ENCODE data around the gene TBC1D20.
"Not testable (repeated sequence)": the region's sequence is repeated elsewhere in the genome, so short reads cannot be mapped to it uniquely, and the experiment has no call there.

The TBC1D20 gene, protein sequence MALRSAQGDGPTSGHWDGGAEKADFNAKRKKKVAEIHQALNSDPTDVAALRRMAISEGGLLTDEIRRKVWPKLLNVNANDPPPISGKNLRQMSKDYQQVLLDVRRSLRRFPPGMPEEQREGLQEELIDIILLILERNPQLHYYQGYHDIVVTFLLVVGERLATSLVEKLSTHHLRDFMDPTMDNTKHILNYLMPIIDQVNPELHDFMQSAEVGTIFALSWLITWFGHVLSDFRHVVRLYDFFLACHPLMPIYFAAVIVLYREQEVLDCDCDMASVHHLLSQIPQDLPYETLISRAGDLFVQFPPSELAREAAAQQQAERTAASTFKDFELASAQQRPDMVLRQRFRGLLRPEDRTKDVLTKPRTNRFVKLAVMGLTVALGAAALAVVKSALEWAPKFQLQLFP

GRCh38 chr20:462199-462991 is at the start of gene TBC1D20:
Gene TBC1D20 (minus strand): TSS chr20:462533. CDS start chr20:462405, 128 bp downstream.
- DNase-seq (ENCODE audit: low read depth, low spot score): no peak

DNA sequence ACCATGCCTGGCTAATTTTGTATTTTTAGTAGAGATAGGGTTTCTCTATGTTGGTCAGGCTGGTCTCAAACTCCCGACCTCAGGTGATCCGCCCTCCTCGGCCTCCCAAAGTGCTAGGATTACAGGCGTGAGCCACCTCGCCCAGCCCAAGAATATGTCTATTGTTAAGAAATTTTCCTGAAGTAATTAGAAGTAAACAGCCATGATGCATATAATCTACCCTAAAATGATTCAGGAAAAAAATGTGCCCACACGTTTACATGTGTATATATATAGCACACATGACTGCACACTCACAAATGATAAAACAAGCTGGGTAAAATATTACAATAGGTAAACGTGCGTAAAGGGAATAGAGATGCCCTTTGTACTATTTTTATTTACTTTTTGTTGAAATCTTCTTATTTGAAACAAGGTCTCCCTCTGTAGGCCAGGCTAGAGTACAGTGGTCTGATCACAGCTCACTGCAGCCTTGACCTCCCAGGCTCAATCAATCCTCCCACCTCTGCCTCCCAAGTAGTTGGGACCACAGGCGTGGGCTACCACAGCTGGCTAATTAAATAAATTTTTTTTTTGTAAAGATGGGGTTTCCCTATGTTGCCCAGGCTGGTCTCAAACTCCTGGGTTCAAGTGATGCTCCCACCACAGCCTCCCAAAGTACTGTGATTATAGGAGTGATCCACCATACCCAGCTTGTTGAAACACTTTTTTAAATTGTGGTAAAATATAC is 48.2 kb upstream of the TBC1D20 start:
- DNase-seq (ENCODE audit: low read depth, low spot score): not testable (repeated sequence)

DNA sequence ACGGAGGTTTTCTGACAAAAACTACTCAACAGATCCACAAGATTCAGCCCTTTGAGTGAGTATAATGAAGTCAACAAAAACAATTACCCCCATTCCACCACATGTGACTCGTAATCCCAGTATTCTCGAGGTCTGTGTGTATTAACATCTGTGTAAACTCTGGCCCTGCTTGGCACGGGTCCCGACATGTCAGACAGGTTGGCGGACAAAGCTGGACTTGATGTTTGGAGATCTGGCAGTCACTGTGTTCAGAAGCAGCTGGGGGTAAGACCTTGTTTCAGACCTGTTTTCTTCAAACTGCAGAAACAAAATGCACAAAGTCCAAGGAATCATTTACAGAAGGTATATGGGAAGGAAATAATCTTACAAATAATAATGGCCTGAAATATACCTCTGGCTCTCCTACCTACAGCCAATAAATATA is 46.0 kb upstream of the TBC1D20 start:
- DNase-seq (ENCODE audit: low read depth, low spot score): not testable (repeated sequence)

- no peak for DNase-seq (ENCODE audit: low read depth, low spot score)
These were observed 45.5 kb upstream of the TBC1D20 start for GRCh38 chr20:507761-508332.

GRCh38 chr20:507006-507758 is 44.8 kb upstream of the TBC1D20 start:
- DNase-seq (ENCODE audit: low read depth, low spot score): no peak

DNA sequence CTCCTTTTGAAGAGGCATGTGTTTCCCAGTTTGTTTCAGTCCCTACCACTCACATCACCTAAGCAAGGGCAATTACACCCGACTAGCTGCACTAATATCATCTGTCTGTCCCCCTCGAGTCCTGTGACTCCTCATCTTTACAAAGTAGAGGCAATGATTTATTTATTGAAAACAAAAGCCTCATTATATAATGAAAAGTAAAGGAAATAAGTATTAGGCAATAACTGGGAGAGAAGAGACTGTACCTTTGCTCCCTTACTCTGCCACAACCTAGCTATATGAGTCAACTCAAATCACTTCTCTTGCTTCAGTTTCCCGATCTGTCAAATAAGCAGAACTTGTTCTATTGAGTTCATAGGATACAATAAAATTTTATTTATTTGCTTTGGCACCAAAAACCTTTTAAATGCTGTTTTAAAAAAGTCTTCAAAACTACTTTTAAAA is 42.3 kb upstream of the TBC1D20 start:
- DNase-seq (ENCODE audit: low read depth, low spot score): no peak

- DNase-seq (ENCODE audit: low read depth, low spot score): no peak
These were observed 40.9 kb upstream of the TBC1D20 start for GRCh38 chr20:503048-503737.

- no peak for DNase-seq (ENCODE audit: low read depth, low spot score)
These were observed 35.6 kb upstream of the TBC1D20 start for GRCh38 chr20:497979-498378.

DNA sequence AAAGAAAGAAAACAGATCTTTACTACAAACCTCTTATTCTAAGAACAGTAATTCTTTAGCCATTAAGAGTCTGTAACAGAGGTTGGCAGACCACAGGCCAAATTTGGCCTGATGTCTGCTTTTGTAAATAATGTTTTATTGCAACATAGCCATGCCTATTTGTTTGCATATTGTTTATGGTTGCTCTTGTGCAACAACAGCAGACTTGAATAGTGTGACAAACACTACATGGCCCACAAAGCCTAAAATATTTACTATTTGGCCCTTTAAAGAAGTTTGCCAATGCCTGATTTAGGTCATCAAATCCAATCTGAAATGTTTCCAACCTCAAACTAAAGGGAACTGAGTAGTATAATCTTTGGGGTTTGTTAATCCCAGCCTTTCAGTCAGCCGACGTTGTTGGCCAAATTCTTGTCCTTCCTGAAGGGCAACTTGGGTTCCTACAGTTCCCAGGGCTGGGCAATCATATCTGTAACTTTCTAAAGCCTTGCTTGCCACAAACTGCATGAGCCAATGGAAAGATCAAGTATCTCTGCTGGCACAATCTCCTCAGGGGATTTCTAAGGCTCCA is 33.9 kb upstream of the TBC1D20 start:
- no peak for DNase-seq (ENCODE audit: low read depth, low spot score)

GRCh38 chr20:492159-492558 is 29.8 kb upstream of the TBC1D20 start:
- DNase-seq (ENCODE audit: low read depth, low spot score): no peak

GRCh38 chr20:487655-488054 is 25.3 kb upstream of the TBC1D20 start:
- no peak for DNase-seq (ENCODE audit: low read depth, low spot score)

DNA sequence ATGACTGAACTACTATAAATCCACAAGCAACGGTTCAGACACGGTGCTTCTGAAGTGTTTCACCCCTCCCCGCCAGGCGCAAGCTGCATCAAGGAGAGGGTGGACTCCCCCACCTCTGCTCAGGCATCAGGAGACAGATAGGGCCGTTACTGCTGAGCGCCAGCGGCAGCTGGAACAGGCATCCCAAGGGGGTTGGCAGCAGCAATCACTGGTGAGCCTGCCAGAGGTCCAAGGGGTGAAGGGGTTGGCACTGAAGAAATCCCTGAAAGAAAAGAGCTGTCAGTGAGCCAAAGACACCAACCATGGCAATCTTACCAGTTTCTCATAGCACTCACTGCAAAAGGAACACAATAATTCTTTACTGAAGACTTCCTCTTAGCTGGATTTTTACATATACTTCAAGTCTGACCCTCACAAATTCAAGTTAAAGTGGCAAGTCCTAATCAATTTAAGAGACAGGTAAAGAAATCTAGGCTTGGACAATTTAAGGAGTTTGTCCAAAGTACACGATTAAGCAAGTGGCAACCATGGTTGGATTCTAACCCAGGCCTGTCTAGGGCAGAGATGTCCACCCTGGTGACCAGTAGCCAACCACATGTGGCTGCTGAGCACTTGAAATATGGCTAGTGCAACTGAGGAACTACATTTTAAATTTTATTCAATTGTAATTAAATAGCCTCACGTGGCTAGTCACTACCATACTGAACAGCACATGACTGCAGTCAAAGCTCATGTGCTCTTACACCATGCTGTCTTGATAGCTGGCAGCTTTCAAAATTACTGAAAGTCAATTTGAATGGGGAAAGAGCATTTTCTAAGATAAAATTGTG is 21.7 kb upstream of the TBC1D20 start:
- DNase-seq (ENCODE audit: low read depth, low spot score): no peak

- DNase-seq (ENCODE audit: low read depth, low spot score): no peak
These were observed 18.8 kb upstream of the TBC1D20 start for GRCh38 chr20:481167-481566.

- no peak for DNase-seq (ENCODE audit: low read depth, low spot score)
These were observed 17.7 kb upstream of the TBC1D20 start for GRCh38 chr20:480044-480443.

DNA sequence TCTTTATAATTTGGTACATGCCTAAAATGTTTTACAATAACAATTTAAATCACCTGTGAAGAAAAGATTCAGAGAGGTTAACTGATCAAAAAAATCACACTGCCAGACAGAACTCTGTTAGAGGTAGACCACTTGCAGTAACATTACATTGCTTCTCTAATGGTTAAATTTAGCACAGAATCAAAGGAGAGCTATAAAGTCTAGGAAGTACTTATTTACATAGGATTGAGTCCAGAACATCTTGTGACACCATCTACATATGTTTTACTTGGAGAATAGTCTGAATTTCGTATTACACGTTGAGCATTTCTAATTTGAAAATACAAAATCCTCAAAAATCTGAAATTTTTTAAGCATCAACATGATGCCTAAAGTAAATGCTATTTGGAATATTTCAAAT is 17.2 kb upstream of the TBC1D20 start:
- DNase-seq (ENCODE audit: low read depth, low spot score): no peak

DNA sequence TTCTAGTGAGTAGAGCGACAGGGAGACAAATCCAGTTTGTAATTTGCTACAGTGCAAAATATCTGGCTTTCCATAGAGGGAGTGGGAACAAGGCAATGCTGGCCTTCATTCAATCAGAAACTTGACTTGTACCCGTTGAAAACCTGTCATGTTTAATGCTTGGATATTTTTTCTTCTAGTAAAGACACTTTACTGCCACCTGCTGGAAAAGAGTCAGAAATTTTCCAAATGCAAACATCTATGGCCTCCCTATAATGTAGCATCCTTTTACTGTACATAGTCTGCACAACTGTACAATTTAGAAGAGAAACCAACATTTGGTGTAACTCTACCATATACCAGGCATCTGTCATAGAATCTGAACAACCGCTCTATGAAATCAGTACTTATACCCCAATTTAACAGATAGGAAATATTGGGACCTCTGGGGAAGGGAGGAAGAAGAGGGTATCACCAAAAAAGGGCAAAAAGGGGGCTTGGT is 16.7 kb upstream of the TBC1D20 start:
- no peak for DNase-seq (ENCODE audit: low read depth, low spot score)

GRCh38 chr20:478010-478948 is 15.9 kb upstream of the TBC1D20 start:
- DNase-seq (ENCODE audit: low read depth, low spot score): no peak

Measured in brain pericyte (primary cell).